GM19324 (cell line): ENCODE data around the gene CDC34.
"Not testable (repeated sequence)": the region's sequence is repeated elsewhere in the genome, so short reads cannot be mapped to it uniquely, and the experiment has no call there.

Source experiments
- ATAC-seq: cut with Tn5 transposase; IDR thresholded peaks from one replicate; pipeline ENCODE4 v1.9.1; 2021; ENCODE audit warnings: mild to moderate bottlenecking, moderate library complexity; ENCODE audit not compliant: unreplicated experiment, low FRiP score

The CDC34 gene

GRCh38 chr19:584240-585001, 52.9 kb downstream of the CDC34 start:
- ATAC-seq: no peak

DNA sequence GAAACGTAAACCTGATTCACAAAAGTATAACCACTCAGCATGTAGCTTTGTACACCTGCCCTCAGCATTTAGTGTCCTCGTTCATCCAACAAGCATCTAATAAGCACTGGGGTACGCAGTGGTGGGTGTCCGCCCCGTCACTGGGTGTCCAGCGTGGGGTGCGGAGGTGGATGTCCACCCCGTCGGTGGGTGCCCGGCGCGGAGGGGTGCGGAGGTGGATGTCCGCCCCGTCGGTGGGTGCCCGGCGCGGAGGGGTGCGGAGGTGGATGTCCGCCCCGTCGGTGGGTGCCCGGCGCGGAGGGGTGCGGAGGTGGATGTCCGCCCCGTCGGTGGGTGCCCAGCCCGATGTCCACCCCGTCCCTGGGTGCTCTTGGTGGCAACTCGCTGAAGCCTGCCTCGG, 53.6 kb downstream of the CDC34 start:
- not testable (repeated sequence) for ATAC-seq

GRCh38 chr19:585551-586110, 54.1 kb downstream of the CDC34 start:
- no peak for ATAC-seq

GRCh38 chr19:588093-588740, 56.7 kb downstream of the CDC34 start:
- no peak for ATAC-seq

GRCh38 chr19:588741-589692, 57.5 kb downstream of the CDC34 start:
- no peak for ATAC-seq

GRCh38 chr19:589693-590395, 58.3 kb downstream of the CDC34 start, which contains the start of gene HCN2:
HCN2 (plus strand) TSS chr19:589881; CDS start chr19:589946, 65 bp downstream.
- ATAC-seq: no peak

GRCh38 chr19:590396-590745, 58.8 kb downstream of the CDC34 start:
- no peak for ATAC-seq

GRCh38 chr19:590750-591098, 59.2 kb downstream of the CDC34 start:
- no peak for ATAC-seq

GRCh38 chr19:591099-591958, 59.8 kb downstream of the CDC34 start:
- ATAC-seq: no peak
